Stimulated activated CD8-positive, alpha-beta memory T cell treated with anti-CD3 and anti-CD28 coated beads, Interleukin-7, amount 100 ng/mL, for 4 hours (primary cell): ENCODE results near the gene GMCL2.

Experiments
- DNase-seq, 2 donors: peaks; one replicate each; pipeline ENCODE4 v3.0.0-alpha.2; 2020; ENCODE audit warnings: low read depth in 2 of 2

The GMCL2 gene

DNA sequence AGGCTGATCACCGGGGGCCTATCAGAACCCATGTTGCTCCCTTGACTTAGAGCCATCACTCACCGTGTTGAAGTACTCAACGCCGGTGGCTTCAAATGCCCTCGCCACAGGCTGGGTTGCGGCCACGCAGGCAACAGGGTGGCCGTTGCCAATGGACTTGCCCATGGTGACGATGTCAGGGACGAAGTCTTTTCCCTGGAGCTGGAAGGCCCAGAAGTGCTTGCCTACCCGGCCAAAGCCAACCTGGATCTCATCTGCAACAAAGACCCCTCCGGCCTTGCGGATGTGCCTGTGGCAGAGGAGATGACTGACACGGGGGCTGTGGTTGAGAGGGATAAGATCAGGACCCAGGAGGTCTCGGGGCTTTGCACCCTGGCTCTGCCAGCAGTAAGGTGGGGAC is 35.1 kb upstream of the GMCL2 start:
- DNase-seq: no peak

DNA sequence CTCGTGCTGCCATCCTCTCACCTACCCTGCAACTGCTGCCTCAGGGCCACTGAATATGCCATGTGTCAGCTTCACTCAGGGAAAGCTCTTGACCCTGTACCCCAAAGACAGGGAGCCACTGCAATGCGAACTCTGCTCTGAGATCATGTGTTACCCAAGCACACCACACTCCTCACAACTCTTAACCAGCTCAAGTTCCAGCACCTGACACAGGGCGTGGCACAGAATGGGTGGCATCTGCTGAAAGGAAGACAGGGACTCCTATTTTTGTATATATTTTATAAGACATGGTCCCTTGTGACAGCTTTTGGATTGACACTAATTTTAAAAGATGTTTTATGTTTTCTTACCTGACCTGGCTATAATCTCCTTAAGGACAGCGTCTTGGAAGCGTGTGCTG is 34.7 kb upstream of the GMCL2 start:
- DNase-seq: no peak

DNA sequence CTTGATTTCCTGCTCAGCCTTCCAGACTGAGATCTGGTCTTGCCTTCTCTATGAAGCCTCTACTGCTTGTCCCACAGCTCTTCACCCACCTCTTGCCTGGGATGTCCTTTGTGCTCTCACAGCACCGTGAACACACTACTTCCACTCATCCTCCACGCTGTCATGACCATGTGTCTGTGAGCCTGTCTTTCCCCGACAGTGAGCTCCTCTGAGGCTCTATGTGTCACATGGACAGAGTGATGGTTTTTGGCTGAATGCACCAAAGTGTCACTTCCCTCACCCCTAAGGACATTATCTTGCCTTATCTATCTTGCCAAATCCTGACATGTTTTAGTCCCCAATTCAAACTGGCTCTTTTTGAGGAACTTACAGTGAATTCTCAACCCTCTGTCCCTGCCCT is 34.1 kb upstream of the GMCL2 start:
- DNase-seq: no peak

DNA sequence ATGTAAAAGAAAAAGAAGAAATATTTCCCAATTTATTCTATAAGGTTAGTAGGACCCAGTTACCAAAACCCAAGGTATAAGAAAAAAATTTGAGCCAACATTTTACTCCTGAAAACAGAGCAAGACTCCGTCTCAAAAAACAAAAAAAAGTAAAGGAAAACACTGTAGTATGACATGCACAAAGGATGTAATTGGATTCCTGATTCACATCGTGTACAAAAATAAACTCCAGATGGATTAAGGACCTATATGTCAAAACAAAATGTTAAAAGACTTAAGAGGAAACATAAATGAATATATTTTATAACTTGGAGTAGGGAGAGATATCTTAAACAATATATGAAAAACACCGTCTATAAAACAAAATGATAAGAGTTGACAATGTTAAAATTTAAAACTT is 31.7 kb upstream of the GMCL2 start:
- DNase-seq: no peak

DNA sequence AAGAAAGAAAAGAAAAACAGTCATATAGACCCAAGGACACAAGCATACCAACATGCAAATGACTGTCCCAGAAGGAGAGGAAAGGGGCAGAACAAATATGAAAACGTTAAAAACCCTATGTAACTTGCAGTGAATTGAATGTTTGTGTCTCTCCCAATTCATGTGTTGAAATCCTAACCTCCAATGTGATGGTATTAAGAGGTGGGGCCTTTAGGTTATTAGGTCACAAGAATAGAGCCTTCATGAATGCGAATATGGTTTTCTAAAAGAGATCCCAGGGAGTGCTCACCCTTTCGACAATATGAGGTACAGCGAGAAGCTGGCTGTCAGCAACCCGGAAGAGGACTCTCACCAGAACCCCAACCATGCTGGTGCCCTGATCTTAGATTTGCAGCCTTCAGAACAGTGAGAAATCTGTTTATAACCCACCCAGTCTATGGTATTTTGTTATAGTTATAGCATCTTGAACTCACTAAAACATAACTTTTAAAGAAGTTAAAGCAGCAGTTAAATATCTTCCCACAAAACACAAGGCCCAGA is 31.1 kb upstream of the GMCL2 start:
- DNase-seq: no peak

DNA sequence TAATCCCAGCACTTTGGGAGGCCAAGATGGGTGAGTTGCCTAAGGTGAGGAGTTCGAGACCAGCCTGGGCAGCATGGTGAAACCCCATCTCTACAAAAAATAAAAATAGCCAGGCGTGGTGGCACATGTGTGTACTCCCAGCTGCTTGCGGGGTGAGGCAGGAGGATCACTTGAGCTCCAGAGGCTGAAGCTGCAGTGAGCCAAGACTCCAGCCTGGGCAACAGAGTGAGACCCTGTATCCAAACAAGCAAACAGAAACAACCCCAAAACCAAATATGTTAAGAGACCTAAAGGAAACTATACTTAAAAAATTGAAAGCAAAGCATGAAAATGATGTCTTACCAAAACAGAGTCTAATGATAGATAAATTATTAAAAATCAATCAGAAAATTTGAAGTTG is 29.6 kb upstream of the GMCL2 start:
- no peak for DNase-seq

DNA sequence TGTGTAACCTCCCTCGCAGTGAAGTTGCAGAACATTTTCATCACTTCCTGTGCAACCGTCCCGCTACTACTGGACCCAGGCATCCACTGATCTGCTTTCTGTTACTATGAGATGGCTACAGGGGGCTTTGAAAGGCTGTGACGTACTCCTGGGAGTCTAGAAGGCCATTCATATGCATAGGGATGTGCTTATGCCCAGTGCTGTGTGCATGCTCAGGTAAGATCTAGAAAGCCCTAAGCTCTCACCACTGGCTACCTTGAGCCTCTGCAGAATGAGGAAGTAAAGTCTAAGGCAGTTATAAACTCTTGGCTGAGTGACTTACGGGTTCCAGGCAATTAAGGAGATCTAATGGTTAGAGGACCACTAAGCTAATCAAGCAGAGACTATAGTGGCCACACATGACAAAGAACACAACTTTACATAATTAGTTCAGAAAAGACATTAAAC is 28.9 kb upstream of the GMCL2 start:
- no peak for DNase-seq

DNA sequence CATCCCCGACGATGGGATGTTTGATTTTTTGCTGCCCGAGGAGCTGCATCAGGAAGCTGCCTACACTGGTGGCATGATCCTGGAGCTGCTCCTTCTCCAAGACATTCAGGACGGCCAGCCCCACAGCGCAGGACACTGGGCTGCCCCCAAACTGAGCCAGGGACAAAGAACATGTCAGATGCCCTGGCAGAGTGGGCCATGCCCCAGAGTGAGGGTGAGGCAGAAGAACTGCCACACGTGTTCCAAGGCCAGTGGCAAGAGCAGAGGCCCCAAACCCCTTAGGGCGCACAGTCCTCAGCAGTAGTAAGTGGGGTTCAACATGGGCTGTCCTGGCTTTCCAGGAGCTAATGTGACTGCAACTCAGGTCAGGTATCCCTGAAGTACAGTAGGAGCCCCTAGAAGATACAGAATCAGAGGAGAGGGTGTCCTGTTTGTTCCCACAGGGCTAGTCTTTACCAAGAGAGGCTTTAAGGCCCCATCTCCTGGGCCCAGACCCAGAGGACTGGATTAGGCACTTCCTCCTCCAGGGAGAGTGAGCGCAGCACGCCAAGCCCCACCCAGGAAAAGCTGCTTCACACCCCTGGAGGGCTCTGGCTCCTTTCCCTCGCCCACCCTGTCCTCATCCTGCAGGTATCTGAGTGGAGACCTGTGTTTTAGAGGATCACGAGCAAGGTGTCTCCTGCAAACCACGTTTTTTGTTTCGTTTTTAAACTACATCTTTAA is 28.3 kb upstream of the GMCL2 start:
- no peak for DNase-seq

DNA sequence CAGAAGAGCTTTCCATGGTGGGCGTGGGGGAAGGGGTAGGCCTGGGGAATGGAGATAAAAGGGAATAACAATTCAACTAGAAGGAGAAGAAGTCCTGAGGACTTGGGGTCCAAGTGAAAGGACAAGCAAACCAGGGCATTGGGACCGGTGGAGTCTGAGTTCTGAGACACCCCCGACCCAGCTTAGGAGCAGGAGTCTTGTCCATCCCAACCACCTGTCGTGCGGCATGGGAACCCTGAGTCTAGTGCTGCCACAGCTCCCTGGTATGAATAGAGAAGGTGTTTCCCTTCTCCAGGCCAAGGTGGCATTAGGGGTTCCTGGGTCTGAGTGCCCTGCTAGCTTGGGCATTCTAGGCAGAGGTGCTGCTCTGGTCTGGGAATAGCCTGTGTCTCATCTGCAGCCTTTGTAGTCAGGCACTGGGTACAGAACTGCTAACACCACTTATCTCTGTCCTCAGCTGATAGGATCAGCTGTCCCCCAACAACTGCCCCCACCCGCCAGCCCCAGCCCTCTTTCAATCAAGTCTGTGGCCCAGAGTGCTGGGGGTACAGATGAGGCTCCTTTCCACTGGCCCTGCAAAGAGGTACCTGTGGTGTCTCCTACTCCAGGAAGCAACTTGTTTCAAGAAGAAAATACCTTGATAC is 27.1 kb upstream of the GMCL2 start:
- no peak for DNase-seq

DNA sequence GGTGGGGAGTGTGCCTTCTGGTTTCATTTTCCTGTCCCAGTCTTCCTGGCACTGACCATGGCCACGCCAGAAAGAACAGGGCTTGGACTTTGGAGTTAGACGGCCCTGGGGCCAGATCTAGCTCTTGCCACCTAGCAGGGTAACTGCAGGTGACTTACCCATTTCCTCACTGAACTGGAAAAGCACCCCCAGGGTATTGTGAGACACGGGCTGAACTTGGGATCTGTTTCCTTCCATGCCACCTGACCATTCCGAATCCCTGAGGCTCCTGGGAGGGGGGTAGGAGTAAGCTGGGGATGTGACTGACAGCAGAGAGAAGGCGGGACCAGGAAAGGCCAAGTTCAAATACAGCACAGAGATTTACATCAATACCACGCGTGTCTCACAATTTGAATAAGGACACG is 26.6 kb upstream of the GMCL2 start:
- DNase-seq: no peak

DNA sequence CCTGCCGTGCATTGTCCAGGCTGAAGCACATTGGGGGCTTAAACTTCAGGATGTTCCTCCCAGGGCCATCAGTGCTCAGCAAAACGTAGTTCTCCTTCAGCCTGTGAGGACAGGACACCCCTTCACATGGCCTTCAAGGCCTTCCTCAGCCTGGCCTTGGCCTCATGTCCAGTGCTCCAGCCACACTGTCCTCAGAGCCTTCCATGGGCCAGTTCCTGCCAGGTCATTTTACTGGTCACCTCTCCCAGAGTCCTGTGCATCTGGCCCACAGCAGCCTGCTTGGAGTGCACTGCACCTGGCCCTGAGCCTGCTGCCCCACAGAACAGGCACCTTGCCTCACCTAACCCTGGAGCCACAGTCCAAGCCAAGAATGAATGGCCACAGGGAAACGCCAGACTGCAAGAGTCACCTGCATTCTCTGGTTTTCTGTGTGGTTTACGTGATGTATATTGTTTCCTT is 25.9 kb upstream of the GMCL2 start:
- no peak for DNase-seq

DNA sequence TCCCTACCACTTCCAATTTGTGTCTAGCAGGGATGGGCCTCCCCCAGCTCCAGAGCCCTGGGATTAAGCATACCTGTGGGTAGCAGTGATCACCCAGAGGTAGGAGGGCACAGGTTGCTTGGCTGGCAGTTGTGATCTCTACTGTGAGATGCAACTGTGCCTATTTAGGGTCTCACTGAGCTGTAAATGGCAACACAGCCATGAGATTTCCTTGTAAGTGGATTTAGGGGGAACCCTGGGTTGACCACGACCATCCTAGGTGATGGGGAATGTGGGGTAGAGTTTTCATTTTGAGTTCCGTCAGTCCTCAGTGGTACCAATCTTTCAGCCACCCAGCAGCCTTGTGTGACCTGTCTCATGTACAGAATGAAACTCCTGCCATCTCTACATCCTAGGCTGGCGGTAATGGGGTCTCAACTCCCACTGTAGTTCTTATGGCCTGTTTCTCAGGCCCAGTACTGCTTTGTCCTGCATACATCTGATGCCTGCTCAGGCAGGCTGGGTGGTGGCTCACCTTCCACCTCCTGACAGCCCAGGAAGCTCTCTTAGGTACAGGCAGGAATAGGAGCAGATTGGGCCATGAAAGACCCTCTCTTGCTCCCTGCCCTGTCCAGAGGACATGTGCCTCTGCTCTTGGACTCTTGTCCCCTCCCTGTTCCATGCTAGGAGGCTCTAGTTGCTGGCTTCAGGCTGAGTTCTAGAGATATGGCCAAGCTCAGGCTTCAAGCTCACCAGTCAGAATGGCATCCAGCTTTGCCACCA is 25.3 kb upstream of the GMCL2 start:
- DNase-seq: no peak

DNA sequence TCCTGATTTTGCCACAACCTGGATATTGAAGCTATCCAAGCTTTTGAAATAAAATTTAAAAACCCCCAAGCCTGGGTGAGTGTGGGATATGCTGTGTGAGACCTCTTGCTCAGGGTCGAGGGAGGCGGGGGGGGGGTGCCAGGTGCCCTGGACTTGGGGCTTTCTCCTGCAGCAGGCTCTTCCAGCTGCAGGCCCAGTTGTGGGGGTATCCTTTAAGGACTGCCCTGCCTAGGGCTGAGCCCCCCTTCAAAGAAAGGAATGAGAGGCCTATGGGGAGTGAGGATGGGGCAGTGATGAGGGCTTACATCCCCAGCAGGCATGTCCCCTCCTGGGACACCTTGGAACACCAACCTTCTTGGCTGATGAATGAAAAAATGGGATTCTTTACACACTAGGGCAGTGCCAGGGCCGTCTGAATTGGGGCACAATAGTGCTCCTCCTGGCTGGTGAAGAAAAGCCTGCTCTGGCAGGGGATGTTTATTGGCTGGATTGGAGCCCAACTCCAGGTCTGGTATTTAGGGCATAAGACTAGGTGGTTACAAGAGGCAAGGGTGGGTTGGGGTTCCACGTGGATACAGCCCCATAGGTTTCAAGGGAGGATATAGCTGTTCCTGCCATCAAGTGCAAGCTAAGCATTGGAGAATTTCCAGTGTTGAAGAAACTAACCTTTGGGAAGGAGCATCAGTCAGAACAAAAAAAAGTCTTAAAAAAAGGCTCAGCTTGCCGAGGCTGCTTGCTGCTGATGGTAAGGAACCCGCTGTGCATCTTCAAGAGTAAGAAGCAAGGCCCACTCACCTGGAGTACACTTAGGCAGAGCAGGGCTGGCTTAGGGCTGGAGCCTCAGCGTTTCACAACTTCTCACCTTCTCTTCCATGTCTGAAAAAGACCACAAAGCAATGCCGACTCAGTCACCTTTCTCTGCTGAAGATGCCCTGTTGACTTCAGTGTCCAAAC is 24.2 kb upstream of the GMCL2 start:
- DNase-seq: no peak

DNA sequence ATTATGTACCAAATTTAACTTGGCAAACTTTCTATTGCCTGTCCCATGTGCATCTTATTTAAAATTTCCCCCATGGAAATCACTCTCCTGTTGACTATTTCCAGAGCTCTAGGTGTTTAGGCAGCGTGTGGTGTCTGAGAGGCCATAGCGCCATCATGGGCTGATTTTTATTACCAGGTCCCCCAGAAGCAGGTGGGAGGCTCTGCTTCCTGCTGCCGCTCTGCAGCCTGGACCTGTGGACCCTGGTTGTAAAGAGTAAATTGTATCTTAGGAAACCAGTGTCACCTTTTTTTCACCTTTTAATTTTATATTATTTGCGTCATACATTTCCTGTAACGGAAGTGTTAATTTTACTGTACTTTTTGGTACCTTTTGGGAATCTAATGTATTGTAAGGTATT is 23.5 kb upstream of the GMCL2 start:
- no peak for DNase-seq

DNA sequence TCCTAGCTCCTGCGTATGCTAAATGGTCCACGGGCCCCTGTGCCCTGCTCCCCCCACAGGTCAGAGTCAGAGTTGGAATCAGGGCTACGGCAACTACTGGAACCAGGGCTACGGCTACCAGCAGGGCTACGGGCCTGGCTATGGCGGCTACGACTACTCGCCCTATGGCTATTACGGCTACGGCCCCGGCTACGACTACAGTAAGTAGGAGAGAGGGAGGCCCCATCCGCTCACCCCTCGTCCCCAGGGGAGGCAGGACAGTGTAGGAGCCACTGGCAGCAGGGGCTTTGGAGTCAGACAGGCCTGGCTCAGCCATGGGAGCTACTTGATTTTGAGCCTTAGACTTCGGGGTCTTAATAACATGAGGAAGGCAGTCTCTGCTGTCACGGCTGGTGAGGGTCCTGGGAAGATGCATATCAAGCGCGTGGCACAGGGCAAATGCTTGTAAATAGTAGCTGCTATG is 22.9 kb upstream of the GMCL2 start:
- no peak for DNase-seq

DNA sequence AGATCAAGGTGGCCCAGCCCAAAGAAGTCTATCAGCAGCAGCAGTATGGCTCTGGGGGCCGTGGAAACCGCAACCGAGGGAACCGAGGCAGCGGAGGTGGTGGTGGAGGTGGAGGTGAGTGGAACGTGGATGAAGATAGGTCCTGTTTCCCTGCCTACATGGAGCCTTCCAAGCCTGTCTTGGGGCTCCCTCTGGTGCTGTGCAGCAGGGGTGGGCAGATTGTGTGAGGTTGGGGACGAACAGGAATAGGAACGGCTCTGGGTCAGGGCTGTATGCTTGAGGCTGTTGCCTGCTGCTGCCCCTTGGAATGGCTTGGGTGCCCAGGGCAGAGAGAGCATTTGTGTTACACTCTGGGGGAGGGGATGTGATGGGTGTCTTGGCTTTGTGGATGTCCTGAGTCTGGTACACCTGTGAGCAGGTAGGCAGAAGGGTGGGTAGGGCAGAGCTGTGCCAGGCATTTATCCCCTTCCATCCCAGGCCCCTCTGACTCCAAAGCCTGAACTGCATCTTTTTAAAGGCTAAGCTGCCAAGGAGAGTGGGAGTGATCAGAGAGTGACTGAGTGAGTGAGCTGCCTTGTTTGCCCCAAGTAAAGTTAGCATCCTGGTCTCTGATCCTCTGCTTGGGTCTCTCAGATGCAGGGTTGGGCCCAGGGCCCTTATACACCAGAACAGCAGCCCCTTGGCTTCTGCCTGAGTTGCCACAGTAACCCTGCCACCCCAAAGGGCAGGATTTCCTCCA is 22.3 kb upstream of the GMCL2 start:
- no peak for DNase-seq

DNA sequence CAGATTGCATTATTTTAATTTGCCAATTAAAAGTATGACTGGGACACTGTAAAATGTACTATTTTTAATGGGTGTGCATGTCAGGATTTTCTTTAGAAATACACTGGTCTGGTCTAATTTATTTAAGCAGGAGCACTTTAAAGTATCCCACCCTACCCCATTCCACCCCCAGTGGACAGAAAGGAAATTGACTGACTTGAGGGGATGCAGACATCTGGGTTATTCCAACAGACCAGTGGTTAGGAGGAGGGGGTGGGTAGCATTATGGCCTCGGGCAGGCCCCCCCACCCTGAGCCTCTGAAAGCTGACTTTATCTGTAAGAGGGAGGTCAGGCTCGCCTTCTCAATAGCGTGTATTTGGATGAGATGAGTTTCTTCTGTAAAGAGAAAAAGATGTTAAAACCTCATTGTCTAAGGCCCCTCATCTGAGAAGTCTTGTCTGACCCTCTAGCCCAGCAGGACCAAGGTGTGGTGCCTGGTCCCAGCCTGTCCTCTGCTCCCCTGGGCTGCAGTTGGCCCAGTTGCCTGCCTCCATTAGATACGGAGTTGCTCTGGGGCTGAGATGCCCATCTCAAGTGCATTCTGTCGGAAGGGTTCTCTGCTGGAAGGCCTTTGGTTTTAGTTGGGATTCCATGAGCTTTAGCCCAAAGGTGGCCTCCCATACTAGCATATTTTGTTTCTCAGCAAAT is 21.5 kb upstream of the GMCL2 start:
- DNase-seq: no peak

DNA sequence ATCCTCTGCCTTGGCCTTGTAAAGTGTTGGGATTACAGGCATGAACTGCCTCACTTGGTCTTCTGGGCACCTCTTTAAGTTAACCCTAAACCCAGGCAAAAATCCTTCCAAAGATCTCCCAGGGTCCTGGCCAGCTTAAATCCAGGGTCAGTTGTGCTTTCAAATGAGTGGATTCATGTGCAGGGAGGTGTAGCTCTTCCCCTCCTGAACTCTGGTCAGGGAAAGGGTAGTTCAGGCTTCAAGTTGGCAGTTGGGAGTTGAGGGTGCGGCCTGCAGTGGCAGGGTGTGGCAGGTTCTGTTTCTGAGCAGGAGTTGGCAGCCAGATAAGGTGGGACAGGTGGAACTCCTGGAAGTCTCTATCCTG is 20.7 kb upstream of the GMCL2 start:
- DNase-seq: no peak

DNA sequence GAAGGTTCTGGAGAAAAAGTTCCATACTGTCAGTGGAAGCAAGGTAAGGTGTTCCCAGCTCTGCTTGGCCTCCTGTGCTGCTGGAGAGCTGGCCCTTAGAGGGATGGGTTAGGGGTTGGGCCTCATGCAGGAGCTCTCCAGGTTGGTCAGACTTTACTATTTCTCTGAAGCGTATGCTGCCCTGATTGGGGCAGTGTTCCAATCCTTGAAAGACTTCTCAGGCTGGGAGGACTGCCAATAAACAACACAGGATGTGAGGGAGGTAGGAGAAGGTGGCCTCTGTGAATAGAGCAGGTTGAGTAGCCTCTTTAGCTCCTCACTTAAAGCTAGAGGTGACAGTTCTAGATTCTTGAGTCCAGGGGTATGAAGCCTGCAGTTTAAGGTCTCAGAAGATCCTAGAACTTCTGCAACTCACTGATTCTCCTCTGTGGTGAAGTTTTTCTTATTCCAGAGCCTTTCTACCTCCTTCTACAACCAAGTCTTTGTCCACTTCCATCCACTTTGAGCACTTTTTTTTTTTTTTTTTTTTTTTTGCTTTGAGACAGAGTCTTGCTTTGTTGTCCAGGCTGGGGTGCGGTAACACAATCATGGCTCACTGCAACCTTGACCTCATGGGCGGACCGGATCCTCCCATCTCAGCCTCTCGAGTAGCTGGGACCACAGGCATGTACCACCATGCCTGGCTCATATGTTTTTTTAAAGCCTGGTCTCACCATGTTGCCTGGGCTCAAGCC is 20.2 kb upstream of the GMCL2 start:
- DNase-seq: no peak
